Measurements from ENCODE around the gene CDKN1C. TPM values are rescaled to one million over a fixed set of nuclear protein-coding genes. Genes with fewer than 3 reads are reported as not detected.
A peak's percentile ranks its signal among the peaks of the same experiment; 100 is the strongest.

Gene CDKN1C
- total RNA-seq, 4 donors from 2014 or later = 12.6 to 29.7 (median 16.8) TPM

- intact Hi-C loops (cut with DNase I) = no loop called here
- 93 to 96% methylated on average over 8 to 12 of the region's 12 CpGs for whole genome bisulfite sequencing, 2 donors
- no peak for TF ChIP-seq CTCF (IDR thresholded peaks at IDR 0.05)
- TF ChIP-seq POLR2A (IDR thresholded peaks at IDR 0.05) = no peak
- DNase-seq = no peak
- no peaks in the 10 kb centered on the region for H3K36me3 ChIP-seq
- H3K4me1 ChIP-seq = peaks cover 36 to 59% of the 10 kb centered on the region in 2 donors
- H3K27me3 ChIP-seq = no peaks in the 10 kb centered on the region
- peak overlapping the region in 1 of 3 donors; percentile 24 for H3K27ac ChIP-seq
- H3K4me3 ChIP-seq (replicated peaks in 1 of 3) = no peak overlapping the region
- no peaks in the 10 kb centered on the region for H3K9me3 ChIP-seq
Observed at GRCh38 chr11:2927121-2927800, 41.7 kb upstream of the CDKN1C start.

GRCh38 chr11:2926611-2927051, 41.1 kb upstream of the CDKN1C start:
- Histone ChIP-seq H3K9me3 (no peaks in the 10 kb centered on the region), H3K27ac (peak overlapping the region in 1 of 3 donors; percentile 24), H3K27me3 (no peaks in the 10 kb centered on the region), H3K4me3 (replicated peaks in 1 of 3) (no peak overlapping the region), H3K36me3 (no peaks in the 10 kb centered on the region), H3K4me1 (peaks cover 36 to 59% of the 10 kb centered on the region in 2 donors)
- TF ChIP-seq CTCF (IDR thresholded peaks at IDR 0.05) (no peak), POLR2A (IDR thresholded peaks at IDR 0.05) (no peak)
- intact Hi-C loops (cut with DNase I) = no loop called here
- peak; percentile 66 to 77 for DNase-seq
- WGBS, 2 donors = 65 to 92% methylated on average over 9 to 10 of the region's 11 CpGs

GRCh38 chr11:2924821-2925675, 39.5 kb upstream of the CDKN1C start:
- 86 to 91% methylated on average over 29 to 30 of the region's 30 CpGs for WGBS, 2 donors

GRCh38 chr11:2924381-2924780, 38.8 kb upstream of the CDKN1C start:
- H3K9me3 ChIP-seq = no peaks in the 10 kb centered on the region
- no peaks in the 10 kb centered on the region for H3K36me3 ChIP-seq
- peaks cover 25 to 51% of the 10 kb centered on the region in 2 donors for H3K4me1 ChIP-seq
- H3K4me3 ChIP-seq (replicated peaks in 1 of 3) = no peak overlapping the region
- TF ChIP-seq POLR2A (IDR thresholded peaks at IDR 0.05) (peak in 1 of 2 donors; percentile 19), CTCF (IDR thresholded peaks at IDR 0.05) (no peak)
- intact Hi-C loops (cut with DNase I) = no loop called here
- H3K27ac ChIP-seq = peak overlapping the region; percentile 73 to 94 (median 80)
- no peaks in the 10 kb centered on the region for H3K27me3 ChIP-seq
- peak; percentile 98 for DNase-seq
- WGBS, 2 donors = 28 to 43% methylated on average over 2 to 5 of the region's 10 CpGs

More at GRCh38 chr11:2924821-2925675, 39.5 kb upstream of the CDKN1C start:
- DNase-seq = no peak
- intact Hi-C loops (cut with DNase I) = no loop called here
- no peaks in the 10 kb centered on the region for H3K9me3 ChIP-seq
- H3K27me3 ChIP-seq = no peaks in the 10 kb centered on the region
- TF ChIP-seq POLR2A (IDR thresholded peaks at IDR 0.05) (no peak), CTCF (IDR thresholded peaks at IDR 0.05) (no peak)
- H3K27ac ChIP-seq = peak overlapping the region; percentile 26 to 94 (median 42)
- H3K36me3 ChIP-seq = no peaks in the 10 kb centered on the region
- no peak overlapping the region for H3K4me3 ChIP-seq (replicated peaks in 1 of 3)
- H3K4me1 ChIP-seq = peaks cover 30 to 56% of the 10 kb centered on the region in 2 donors

Measured in thyroid gland (tissue), 4 donors.